IgD-negative memory B cell (primary cell): ENCODE measurements around the gene PCNX3. TPM values are rescaled to one million over a fixed set of nuclear protein-coding genes. Genes with fewer than 3 reads are reported as not detected.

ENCODE experiments used
- H3K27ac Mint-ChIP-seq, 3 donors: one replicate each; pipeline ENCODE4 v1.8.0; 2020 to 2022; ENCODE audit warnings: mild to moderate bottlenecking in 3 of 3, mixed read lengths in 3 of 3, moderate library complexity in 1 of 3
- H3K27me3 Mint-ChIP-seq: one replicate; pipeline ENCODE4 v1.8.0; 2021; ENCODE audit warnings: mixed read lengths
- H3K36me3 Mint-ChIP-seq: one replicate; pipeline ENCODE4 v1.8.0; 2020; ENCODE audit warnings: mild to moderate bottlenecking, mixed read lengths
- H3K4me1 Mint-ChIP-seq, 3 donors: one replicate each; pipeline ENCODE4 v1.8.0; 2020 to 2022; ENCODE audit warnings: mixed read lengths in 3 of 3, mild to moderate bottlenecking in 1 of 3
- H3K4me3 Mint-ChIP-seq, 4 donors: one replicate each; pipeline ENCODE4 v1.8.0; 2020 to 2022; ENCODE audit warnings: mild to moderate bottlenecking in 4 of 4, mixed read lengths in 4 of 4, moderate library complexity in 3 of 4
- H3K9me3 Mint-ChIP-seq, 3 donors: one replicate each; pipeline ENCODE4 v1.8.0; 2020 to 2021; ENCODE audit warnings: mixed read lengths in 3 of 3, mild to moderate bottlenecking in 1 of 3
- polyA plus RNA-seq: library from polyadenylated mRNA; unstranded; fragments of 300-500 nt; fragmentation: Illumina TruSeq; gene quantifications from one replicate; pipeline ENCODE4 v1.2.3, GENCODE V29; 2021

The PCNX3 gene
- polyA plus RNA-seq, 1 donor from 2014 or later = 6.8 TPM

DNA sequence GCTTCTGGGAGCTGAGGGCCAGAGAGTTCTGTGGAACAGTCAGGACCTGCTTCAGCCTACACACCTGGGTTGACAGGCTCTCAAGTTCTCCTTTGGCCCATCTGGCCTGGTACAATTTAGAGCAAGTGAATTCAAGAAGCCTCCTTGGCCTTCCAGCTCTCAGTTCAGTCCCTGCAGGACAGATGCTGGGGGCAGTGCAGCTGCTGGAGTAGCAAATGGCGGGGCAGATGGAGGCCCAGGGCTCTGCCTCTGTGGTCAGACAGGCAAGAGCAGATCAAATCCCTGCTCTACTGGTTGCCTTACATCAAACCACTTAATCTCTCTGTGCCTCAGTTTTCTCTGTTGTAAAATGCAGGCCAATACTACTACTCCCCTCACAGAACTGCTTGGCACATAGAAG is 11.3 kb upstream of the PCNX3 start:
- Mint-ChIP-seq H3K4me1 (peaks cover 10 to 16% (median 12%) of the 10 kb centered on the region in 3 donors), H3K27ac (no peak overlapping the region), H3K27me3 (no peaks in the 10 kb centered on the region), H3K9me3 (no peaks in the 10 kb centered on the region), H3K4me3 (no peak overlapping the region), H3K36me3 (peaks cover 2% of the 10 kb centered on the region)

DNA sequence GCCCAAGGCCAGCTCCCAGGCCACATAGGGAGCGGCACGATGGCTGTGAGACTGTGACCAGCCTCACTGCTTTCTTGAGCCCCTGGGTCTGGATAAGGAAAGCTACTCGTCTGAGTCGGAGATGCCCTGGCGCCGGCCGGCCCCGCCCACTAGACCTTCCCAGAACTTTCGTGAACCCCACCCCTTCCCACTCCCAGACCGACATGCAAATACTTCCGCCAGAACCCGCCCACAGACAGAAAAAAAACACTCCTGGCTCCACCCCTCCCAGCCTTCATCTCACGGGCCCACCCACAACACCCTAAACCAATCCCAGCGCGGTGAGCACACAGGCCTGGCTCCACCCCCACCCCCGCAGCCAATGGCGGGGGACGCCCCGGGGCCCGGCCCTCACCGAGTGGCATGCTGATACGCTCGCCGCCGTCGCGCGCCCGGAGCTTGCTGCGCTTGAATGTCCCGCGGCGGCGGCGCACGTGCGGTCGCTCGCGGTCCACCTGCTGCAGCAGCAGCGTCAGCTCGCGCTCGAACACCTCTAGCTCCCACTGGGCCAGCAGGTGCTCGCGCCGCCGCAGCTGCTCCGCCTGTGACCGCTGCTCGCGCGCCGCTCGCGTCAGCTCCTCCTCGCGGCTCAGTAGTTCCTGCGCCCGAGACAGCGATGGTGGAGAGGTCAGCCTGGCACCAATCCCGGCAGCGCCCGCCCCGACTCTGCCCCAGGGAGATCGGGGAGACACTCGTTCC is 8.5 kb upstream of the PCNX3 start:
- H3K4me1 Mint-ChIP-seq = peaks cover 13 to 30% (median 16%) of the 10 kb centered on the region in 3 donors
- H3K9me3 Mint-ChIP-seq = no peaks in the 10 kb centered on the region
- peaks cover 2% of the 10 kb centered on the region for H3K36me3 Mint-ChIP-seq
- peak overlapping the region in 1 of 4 donors; percentile 79 for H3K4me3 Mint-ChIP-seq
- no peak overlapping the region for H3K27ac Mint-ChIP-seq
- peaks cover 1% of the 10 kb centered on the region for H3K27me3 Mint-ChIP-seq

DNA sequence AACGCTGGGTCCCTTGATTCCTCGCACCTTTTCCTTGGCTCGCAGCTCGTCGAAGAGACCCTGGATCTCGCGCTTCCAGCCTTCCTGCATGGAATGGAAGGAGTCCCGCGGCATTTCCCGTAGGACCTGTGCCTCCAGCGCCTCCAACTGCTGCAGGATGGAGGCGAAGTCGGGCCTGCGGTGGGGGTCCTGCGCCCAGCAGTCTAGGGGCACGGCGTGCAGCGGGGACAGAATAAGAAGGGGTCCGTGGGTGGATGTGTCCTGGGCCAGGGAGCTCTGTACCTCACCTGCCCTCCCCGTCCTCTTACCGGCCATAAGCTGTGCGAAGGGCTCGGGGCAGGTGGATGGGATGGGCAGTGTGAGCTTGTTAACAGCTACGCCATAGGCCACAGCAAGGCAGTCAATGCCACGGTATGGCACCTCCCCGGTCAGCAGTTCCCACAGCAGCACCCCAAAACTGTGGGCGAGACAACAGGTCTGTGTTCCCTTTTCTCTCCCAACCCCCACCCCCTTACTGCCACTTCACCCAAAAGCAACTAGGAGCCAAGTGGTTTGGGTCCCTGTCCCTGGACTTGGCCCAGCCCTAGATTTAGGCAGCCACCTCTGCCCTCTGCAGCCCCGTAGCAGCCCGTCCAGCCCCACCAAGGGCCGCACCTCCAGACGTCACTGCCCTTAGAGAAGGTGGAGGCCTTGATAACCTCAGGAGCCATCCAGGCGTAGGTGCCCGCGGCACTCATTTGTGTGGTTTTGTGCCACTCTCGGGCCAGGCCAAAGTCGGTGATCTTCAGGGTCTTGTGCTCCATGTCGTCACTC is 7.8 kb upstream of the PCNX3 start:
- no peak overlapping the region for H3K27ac Mint-ChIP-seq
- peaks cover 17 to 37% (median 21%) of the 10 kb centered on the region in 3 donors for H3K4me1 Mint-ChIP-seq

DNA sequence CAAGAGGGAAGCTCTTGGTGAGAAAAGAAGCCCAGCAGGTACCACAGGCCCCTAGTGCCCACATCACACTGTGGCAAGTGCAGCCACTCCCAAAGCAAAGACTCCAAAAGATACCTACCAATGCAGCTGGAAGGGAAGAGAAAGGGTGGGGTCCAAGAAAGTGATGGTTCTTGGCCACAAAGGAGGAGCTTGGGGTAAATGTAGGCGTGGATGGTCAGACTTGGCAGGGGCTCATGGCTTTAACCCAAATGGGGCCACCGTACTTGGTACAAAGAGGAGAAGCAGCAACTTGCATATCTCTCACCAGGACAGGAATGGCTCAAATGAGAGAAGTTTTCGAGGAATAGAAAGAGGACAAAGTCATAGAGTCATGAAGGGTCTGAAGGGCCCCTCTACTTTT is 6.3 kb upstream of the PCNX3 start:
- Mint-ChIP-seq H3K4me1 (peaks cover 6 to 29% (median 20%) of the 10 kb centered on the region in 3 donors), H3K36me3 (peaks cover 2% of the 10 kb centered on the region), H3K27ac (peak overlapping the region in 1 of 3 donors; percentile 65), H3K27me3 (peaks cover 1% of the 10 kb centered on the region), H3K4me3 (peak overlapping the region in 2 of 4 donors; percentile 65 to 71), H3K9me3 (no peaks in the 10 kb centered on the region)

More for the DNA sequence above, 7.8 kb upstream of the PCNX3 start:
- Mint-ChIP-seq H3K27me3 (peaks cover 1% of the 10 kb centered on the region), H3K4me3 (peak overlapping the region in 2 of 4 donors; percentile 54 to 71), H3K36me3 (peaks cover 2% of the 10 kb centered on the region), H3K9me3 (no peaks in the 10 kb centered on the region)

DNA sequence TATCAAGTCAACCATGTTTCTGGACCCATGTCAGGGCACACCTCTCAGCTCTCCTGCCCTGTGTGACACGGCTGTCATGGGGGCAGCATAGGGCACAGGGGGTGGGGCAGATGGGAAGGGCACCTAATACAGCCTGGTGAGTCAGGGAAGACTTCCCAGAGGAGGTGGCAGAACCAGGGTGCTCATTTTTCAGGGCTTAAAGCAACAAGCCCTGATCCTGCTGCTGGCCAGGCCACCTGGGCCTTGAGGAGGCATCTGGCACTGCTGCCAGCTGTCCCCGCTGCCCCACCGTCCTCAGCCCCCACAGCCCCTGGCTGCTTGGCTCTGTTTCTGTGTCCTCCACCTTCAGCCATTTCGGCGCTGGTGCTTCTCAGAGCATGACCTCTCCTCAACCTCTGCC is 5.9 kb upstream of the PCNX3 start:
- Mint-ChIP-seq H3K9me3 (no peaks in the 10 kb centered on the region), H3K4me3 (peak overlapping the region in 1 of 4 donors; percentile 71), H3K4me1 (peaks cover 6 to 29% (median 20%) of the 10 kb centered on the region in 3 donors), H3K27me3 (peaks cover 1% of the 10 kb centered on the region), H3K27ac (peak overlapping the region; percentile 28 to 95 (median 65)), H3K36me3 (peaks cover 2% of the 10 kb centered on the region)

DNA sequence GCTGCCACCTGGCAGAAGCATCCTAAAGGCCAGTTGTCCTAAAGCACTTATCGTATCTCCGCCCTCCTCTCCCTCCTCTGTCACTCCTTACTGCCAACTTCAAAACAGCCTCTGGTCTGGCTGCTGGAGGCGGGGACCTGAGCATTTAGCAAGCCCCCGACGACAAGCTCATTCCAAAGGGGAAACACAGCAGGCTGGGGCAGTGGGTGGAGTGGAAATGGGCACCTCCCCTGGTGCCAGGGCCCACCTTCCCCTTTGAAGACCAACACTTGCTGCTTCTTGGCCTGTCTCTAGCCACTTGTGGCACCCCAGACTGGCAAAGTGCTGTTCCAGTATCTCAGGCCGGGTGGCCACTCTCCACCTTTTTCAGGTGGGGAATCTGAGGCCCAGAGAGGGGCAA is 5.2 kb upstream of the PCNX3 start:
- H3K9me3 Mint-ChIP-seq = no peaks in the 10 kb centered on the region
- H3K27me3 Mint-ChIP-seq = peaks cover 1% of the 10 kb centered on the region
- peak overlapping the region in 3 of 4 donors; percentile 60 to 71 (median 61) for H3K4me3 Mint-ChIP-seq
- H3K4me1 Mint-ChIP-seq = peaks cover 6 to 29% (median 20%) of the 10 kb centered on the region in 3 donors
- H3K36me3 Mint-ChIP-seq = peaks cover 2% of the 10 kb centered on the region
- H3K27ac Mint-ChIP-seq = peak overlapping the region; percentile 28 to 95 (median 59)

DNA sequence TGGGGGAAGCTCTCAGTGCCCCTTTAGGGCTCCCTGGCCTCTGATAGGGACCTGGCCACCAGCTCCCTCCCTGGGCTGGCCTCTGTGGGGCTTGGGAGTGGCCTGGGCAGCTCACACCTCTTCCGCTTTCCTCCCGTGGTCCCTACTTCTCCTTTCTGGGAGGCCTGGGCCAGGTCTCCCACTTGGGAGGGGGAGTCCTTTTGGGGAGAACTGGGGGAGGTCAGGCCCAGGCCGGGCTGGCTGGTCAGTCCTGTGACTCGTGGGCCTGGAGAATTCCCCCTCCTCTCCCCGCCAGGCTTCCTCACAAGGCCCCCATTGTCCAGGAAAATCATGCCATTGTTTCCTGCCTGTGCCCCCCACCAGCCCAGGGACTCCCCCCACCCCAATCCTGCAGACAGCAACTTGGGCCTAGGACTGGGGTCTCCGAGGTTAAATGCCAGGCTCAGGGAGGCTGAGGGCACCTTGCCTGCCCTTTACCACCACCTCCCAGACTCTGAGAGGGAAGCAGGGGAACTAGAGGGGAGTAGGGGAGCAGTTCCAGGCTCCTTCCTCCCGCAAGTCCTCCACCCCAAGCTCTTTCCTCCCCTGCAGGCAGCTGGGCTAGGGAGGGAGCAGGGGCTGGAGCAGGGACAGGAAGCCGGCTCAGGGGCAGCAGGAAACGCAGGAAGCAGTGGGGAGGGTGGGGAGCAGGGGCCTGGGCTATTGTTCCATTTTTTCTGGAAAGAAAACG is 4.4 kb upstream of the PCNX3 start:
- peak overlapping the region in 1 of 3 donors; percentile 97 for H3K27ac Mint-ChIP-seq
- H3K27me3 Mint-ChIP-seq = peaks cover 1% of the 10 kb centered on the region
- peaks cover 2% of the 10 kb centered on the region for H3K36me3 Mint-ChIP-seq
- H3K4me3 Mint-ChIP-seq = peak overlapping the region in 1 of 4 donors; percentile 60
- H3K4me1 Mint-ChIP-seq = peaks cover 6 to 29% (median 20%) of the 10 kb centered on the region in 3 donors
- no peaks in the 10 kb centered on the region for H3K9me3 Mint-ChIP-seq

DNA sequence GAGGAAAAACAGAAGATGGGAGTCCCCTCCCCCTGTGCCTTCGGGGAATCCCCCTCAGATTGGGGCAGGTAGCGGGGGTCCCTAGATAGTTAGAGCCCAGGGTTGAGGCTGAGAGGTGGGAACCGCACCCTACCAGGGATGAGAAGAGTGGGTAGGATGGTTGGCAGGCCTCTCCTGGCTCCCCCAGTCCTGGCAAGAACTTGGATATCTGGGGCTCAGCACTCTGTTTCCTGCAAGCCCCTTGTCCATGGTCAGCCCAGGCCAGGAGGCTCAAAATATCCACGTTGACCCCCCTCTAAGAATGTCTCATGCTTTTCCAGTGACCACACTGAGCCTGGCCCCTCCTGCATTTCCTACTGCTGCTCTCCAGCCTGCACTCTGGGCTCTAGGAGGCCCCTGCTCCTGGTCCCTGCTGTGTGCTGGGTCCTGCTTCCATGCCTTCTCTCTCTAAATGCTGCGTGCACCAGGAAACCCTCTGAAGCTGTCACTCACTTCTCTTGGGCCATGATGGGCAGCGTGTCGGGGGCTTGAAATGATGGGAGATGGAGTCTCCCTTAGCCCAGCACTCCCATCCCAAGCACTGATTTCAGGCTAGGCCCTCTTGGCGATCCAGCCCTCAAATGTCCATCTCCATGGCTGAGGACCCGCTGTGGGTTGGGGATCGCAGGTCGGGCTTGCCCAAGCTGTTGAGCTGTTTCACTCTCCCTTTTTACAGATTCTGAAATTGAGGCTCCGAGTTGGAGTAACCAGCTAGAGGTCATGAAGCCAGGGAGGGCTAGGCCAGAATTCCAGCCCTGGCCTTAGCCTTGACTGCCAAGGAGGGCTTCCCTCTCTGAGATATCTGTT is 3.6 kb upstream of the PCNX3 start:
- no peaks in the 10 kb centered on the region for H3K9me3 Mint-ChIP-seq
- H3K27ac Mint-ChIP-seq = peak overlapping the region; percentile 81 to 97 (median 86)
- peaks cover 1% of the 10 kb centered on the region for H3K27me3 Mint-ChIP-seq
- peak overlapping the region; percentile 89 to 97 (median 95) for H3K4me3 Mint-ChIP-seq
- peaks cover 2% of the 10 kb centered on the region for H3K36me3 Mint-ChIP-seq
- H3K4me1 Mint-ChIP-seq = peaks cover 10 to 37% (median 28%) of the 10 kb centered on the region in 3 donors

DNA sequence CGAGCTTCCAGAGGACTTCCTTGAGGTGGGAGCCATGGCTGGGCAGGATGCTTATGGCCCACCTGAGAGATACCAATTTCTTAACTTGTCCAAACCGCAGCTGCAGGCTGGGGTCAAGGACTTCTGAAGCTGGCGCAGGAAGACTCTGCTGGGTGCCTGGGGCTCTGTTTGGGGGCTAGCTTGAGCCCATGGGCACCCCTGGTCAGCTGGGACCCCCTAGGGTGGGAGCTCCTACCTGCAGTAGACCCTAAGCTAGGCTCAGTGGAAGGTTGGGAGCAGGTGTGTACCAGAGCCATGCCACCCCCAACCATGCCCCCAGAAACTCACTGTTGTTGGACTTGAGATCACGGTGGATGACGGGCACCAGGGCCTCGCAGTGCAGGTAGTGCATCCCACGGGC is 2.9 kb upstream of the PCNX3 start:
- Mint-ChIP-seq H3K36me3 (peaks cover 2% of the 10 kb centered on the region), H3K4me1 (peaks cover 10 to 41% (median 29%) of the 10 kb centered on the region in 3 donors), H3K9me3 (no peaks in the 10 kb centered on the region), H3K27ac (peak overlapping the region in 2 of 3 donors; percentile 81 to 86), H3K4me3 (peak overlapping the region; percentile 89 to 97 (median 95)), H3K27me3 (peaks cover 1% of the 10 kb centered on the region)

DNA sequence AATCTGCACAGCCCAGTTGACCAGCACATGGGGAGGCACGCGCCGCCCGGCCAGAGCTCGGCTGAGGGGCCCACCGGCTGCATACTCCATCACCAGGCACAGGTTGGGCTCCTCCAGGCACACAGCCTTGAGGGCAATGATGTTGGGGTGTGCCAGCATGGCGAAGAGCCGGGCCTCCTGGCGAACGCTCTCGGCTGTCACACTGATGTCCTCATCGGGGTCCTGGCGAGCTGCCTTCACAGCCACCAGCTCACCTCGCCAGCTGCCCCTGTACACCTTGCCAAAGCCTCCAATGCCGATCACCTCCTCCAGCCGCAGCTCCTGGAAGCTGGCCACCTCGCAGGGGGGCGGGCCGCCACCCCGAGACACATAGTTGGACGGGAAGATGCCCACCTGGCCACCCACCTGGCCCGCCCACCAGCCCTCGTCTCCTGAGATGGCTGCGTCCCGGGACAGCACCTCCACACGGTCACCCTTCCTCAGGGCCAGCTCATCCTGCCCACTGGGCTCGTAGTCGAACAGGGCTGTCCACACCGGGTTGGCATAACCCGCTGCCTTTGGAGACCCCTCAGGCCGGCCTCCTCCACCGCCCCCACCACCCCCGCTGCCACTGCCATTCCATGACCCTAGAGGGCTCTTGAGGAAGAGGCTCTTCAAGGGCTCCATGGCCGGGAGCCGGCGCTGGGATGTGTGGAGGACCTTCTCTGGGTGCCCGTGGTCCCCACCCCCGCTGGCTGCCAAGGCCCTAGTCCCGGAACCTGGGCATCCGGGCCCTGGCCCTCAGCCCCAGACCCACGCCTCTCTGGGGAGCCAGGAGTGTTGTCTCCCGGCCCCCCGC is 2.3 kb upstream of the PCNX3 start:
- Mint-ChIP-seq H3K27ac (peak overlapping the region; percentile 81 to 86 (median 82)), H3K9me3 (no peaks in the 10 kb centered on the region), H3K4me1 (peaks cover 10 to 41% (median 28%) of the 10 kb centered on the region in 3 donors), H3K27me3 (peaks cover 1% of the 10 kb centered on the region), H3K36me3 (no peaks in the 10 kb centered on the region), H3K4me3 (peak overlapping the region; percentile 89 to 97 (median 95))

DNA sequence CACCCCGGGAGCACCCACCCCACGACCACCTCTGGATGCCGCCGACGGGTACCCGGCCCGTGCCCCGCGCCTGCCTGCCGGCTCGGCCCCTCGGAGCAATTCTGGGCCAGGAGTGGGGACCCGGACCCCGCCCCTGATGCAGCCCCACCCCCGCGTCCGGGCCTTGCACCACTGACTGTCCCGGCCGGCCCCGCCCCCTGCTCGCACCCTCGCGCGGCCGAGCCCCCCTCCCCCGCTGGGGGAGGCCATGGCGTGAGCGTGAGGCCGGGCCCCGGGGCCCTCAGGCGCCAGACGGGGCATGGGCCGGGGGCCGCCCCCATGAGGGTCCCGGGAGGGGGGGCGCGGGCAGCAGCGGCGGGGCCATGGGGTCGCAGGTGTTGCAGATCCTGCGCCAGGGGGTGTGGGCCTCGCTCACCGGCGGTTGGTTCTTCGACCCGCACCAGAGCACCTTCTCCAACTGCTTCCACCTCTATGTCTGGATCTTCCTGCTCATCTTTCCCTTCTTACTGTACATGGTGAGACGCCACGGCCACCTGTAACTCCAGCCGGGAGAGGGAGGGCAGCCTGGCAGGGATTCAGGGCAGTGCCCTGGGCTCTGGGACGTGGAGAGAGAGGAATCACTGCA is 486 bp downstream of the PCNX3 start:
- Mint-ChIP-seq H3K4me1 (peaks cover 10 to 27% (median 26%) of the 10 kb centered on the region in 3 donors), H3K27ac (peak overlapping the region; percentile 86 to 97 (median 90)), H3K27me3 (no peaks in the 10 kb centered on the region), H3K4me3 (peak overlapping the region; percentile 89 to 98 (median 96)), H3K36me3 (peaks cover 4% of the 10 kb centered on the region), H3K9me3 (no peaks in the 10 kb centered on the region)

DNA sequence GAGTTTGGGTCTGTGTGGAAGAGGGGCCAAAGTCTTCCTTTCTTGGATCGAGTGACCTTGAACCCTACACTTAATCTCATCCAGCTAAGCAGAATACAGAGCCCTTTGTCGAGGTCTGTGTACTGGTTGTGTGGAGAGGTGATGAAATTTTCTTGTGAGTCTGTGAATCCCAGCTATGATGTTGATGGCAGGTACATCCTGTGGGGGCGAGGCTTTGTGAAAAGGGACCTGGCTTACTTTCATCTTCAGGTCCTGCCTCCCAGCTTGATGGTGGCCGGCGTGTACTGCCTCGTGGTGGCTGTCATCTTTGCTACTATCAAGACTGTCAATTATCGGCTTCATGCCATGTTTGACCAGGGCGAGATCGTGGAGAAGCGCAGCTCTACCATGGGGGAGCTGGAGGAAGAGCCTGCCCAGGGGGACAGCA is 1.0 kb downstream of the PCNX3 start:
- H3K36me3 Mint-ChIP-seq = peaks cover 4% of the 10 kb centered on the region
- H3K27ac Mint-ChIP-seq = peak overlapping the region; percentile 9 to 80 (median 60)
- H3K4me3 Mint-ChIP-seq = peak overlapping the region; percentile 87 to 98 (median 92)
- no peaks in the 10 kb centered on the region for H3K27me3 Mint-ChIP-seq
- H3K4me1 Mint-ChIP-seq = peaks cover 10 to 27% (median 26%) of the 10 kb centered on the region in 3 donors
- no peaks in the 10 kb centered on the region for H3K9me3 Mint-ChIP-seq
